Measurements from ENCODE around the gene ZNF789. TPM values are rescaled to one million over a fixed set of nuclear protein-coding genes. Genes with fewer than 3 reads are reported as not detected.
"Not testable (repeated sequence)": the region's sequence is repeated elsewhere in the genome, so short reads cannot be mapped to it uniquely, and the experiment has no call there.

Gene ZNF789
- total RNA-seq (1 to 10 TPM; 3.6 to 7.8 (median 4.3) TPM), polyA plus RNA-seq (10 to 100 TPM; 12.9 to 21.9 TPM)

- TF ChIP-seq CTCF (IDR thresholded peaks at IDR 0.05), result no peak
- DNase-seq, result peak; percentile 97 to 99 (median 98)
- peak; percentile 97 for FAIRE-seq
- peak within 1 kb of the TSS; percentile 58 to 77 (median 65) for H3K27ac ChIP-seq
- no peaks in the 10 kb centered on the region for H3K9me3 ChIP-seq
- no peaks in the 10 kb centered on the region for H3K27me3 ChIP-seq
- H3K4me3 ChIP-seq, result peak within 1 kb of the TSS; percentile 50 to 86 (median 66)
- H3K36me3 ChIP-seq, result no peaks in the 10 kb centered on the region
- ATAC-seq, result peak; percentile 97 to 99 (median 98)
- intact Hi-C loops (cut with DNase I), result no loop called here
- 1% methylated on average over 56 of the region's 56 CpGs for WGBS, 2 donors
- H3K4me1 ChIP-seq, result peaks cover 0 to 4% (median 0%) of the 10 kb centered on the region in 3 donors
Observed at GRCh38 chr7:99472561-99473314, at the start of gene ZNF789. ZNF789 (plus strand) TSS chr7:99472890; CDS start chr7:99476457, 3,567 bp downstream.

GRCh38 chr7:99424932-99425730 is 47.6 kb upstream of the ZNF789 start:
- intact Hi-C loops (cut with DNase I), result no loop called here
- DNase-seq (no peak), FAIRE-seq (no peak), ATAC-seq (no peak)
- Histone ChIP-seq H3K4me3 (no peak overlapping the region), H3K4me1 (no peaks in the 10 kb centered on the region), H3K36me3 (peaks cover 0 to 24% (median 10%) of the 10 kb centered on the region in 3 donors), H3K27me3 (no peaks in the 10 kb centered on the region), H3K27ac (no peak overlapping the region), H3K9me3 (no peaks in the 10 kb centered on the region)
- 91 to 92% methylated on average over 24 of the region's 24 CpGs for WGBS, 2 donors
- TF ChIP-seq CTCF (IDR thresholded peaks at IDR 0.05), result no peak

DNA sequence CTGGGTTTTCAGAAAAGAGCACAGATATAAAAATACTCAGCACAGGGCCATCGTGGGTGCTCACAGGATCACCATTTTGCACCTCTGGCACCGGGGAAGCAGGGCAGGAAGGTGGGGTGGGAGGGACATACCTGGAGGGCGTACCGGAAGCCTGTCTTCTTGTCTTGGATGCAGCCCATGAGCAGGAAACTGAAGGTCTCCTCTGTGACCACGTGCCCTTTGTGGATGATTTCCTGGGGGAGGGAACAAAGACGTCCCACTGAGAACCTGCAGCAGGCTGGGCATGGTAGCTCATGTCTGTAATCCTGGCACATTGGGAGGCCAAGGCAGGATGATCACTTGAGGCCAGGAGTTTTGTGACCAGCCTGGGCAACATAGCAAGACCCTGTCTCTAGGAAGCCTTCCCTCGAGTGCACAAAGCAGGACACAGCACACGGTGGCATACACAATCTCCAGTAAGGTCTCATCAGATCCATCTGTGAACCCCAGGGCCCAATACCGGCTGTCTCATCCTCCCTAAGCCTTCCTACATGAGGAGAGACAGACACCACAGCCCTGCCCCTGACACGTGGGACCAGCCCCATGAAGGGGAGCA is 43.6 kb upstream of the ZNF789 start:
- no peak for TF ChIP-seq CTCF (IDR thresholded peaks at IDR 0.05)
- no peak overlapping the region for H3K4me3 ChIP-seq
- peaks cover 0 to 28% (median 6%) of the 10 kb centered on the region in 3 donors for H3K36me3 ChIP-seq
- WGBS, 2 donors, result 82 to 90% methylated on average over 10 of the region's 10 CpGs
- ATAC-seq (no peak), FAIRE-seq (no peak), DNase-seq (no peak)
- H3K9me3 ChIP-seq, result no peaks in the 10 kb centered on the region
- H3K4me1 ChIP-seq, result no peaks in the 10 kb centered on the region
- H3K27ac ChIP-seq, result no peak overlapping the region
- no peaks in the 10 kb centered on the region for H3K27me3 ChIP-seq
- intact Hi-C loops (cut with DNase I), result no loop called here

- no peaks in the 10 kb centered on the region for H3K4me1 ChIP-seq
- DNase-seq (no peak), ATAC-seq (no peak), FAIRE-seq (no peak)
- H3K4me3 ChIP-seq, result no peak overlapping the region
- no peak overlapping the region for H3K27ac ChIP-seq
- 82 to 85% methylated on average over 8 of the region's 8 CpGs for WGBS, 2 donors
- intact Hi-C loops (cut with DNase I), result no loop called here
- H3K27me3 ChIP-seq, result no peaks in the 10 kb centered on the region
- peaks cover 0 to 28% (median 6%) of the 10 kb centered on the region in 3 donors for H3K36me3 ChIP-seq
- TF ChIP-seq CTCF (IDR thresholded peaks at IDR 0.05), result no peak
- H3K9me3 ChIP-seq, result no peaks in the 10 kb centered on the region
Observed at GRCh38 chr7:99429756-99430155, 42.9 kb upstream of the ZNF789 start.

DNA sequence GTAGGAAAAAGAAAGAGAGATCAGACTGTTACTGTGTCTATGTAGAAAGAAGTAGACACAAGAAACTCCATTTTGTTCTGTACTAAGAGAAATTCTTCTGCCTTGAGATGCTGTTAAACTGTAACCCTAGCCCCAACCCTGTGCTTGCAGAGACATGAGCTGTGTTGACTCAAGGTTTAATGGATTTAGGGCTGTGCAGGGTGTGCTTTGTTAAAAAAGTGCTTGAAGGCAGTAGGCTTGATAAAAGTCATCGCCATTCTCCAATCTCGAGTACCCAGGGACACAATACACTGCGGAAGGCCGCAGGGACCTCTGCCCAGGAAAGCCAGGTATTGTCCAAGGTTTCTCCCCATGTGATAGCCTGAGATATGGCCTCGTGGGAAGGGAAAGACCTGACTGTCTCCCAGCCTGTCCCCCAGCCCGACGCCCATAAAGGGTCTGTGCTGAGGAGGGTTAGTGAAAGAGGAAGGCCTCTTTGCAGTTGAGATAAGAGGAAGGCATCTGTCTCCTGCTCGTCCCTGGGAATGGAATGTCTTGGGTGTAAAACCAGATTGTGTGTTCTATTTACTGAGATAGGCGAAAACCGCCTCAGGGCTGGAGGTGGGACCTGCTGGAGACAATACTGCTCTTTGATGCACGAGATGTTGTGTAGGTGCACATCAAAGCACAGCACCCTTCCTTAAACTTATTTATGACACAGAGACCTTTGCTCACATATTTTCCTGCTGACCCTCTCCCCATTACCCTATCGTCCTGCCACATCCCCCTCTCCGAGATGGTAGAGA is 40.7 kb upstream of the ZNF789 start:
- FAIRE-seq; H3K9me3 ChIP-seq; ATAC-seq; intact Hi-C loops (cut with DNase I); DNase-seq; H3K27me3 ChIP-seq; H3K4me3 ChIP-seq; H3K4me1 ChIP-seq; H3K27ac ChIP-seq: not testable (repeated sequence)
- peaks cover 0 to 23% (median 6%) of the 10 kb centered on the region in 3 donors for H3K36me3 ChIP-seq
- 79% methylated on average over 13 of the region's 13 CpGs for WGBS, 2 donors

Data from pancreas (tissue), 10 donors.